ENCODE measurements around the gene TP53BP2.
"Not testable (repeated sequence)": the region's sequence is repeated elsewhere in the genome, so short reads cannot be mapped to it uniquely, and the experiment has no call there.

TP53BP2 gene
- total RNA-seq, result 73.8 to 228 (median 95.6) reads per million in 18 experiments

GRCh38 chr1:223845810-223846682 lies at the start of gene TP53BP2:
TSS of gene TP53BP2 (minus strand) at chr1:223845947. CDS start at chr1:223845680, 267 bp downstream.
- peak; percentile 85 to 94 for DNase-seq

DNA sequence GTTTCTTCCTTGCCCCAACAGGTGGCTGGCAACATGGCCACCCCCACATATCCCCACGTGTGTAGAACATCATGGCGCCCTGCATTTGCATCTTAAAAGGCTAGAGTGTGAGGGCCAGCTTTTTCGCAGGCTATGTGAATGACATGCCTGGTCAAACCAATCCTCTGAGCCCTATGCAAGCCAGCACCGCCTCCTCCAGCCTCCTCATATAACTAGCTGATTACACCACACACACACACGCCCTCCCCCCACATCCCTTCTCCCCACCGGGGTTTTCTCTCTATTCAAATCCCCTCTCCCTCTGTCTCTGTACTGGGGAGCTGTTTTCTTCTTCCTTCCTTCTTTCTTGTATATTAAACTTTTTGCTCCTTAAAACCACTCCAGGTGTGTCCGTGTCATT lies 44.7 kb upstream of the TP53BP2 start:
- not testable (repeated sequence) for DNase-seq

DNA sequence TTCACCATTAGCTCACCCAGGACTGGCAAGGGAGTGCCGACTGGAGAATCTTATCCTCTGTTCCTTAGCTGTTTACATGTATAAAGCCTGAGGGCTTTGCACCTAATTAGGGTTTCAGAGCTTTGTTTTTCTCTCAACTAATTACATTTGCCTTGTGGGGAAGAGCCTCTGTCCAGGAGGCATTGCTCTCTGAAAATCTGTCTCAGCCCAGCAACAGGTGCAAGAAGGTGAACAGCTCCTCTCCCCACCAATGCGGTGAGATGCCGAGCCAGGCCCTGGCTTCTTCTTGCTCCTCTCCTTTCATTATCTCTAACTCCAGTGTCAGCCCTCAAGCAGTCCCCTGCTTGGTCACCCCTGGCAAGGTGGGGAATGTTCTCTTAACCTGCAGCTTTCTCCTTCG lies 43.6 kb upstream of the TP53BP2 start:
- DNase-seq, result not testable (repeated sequence)

GRCh38 chr1:223887747-223888418 lies 42.1 kb upstream of the TP53BP2 start:
- peak in 1 of 2 donors; percentile 4 for DNase-seq

DNA sequence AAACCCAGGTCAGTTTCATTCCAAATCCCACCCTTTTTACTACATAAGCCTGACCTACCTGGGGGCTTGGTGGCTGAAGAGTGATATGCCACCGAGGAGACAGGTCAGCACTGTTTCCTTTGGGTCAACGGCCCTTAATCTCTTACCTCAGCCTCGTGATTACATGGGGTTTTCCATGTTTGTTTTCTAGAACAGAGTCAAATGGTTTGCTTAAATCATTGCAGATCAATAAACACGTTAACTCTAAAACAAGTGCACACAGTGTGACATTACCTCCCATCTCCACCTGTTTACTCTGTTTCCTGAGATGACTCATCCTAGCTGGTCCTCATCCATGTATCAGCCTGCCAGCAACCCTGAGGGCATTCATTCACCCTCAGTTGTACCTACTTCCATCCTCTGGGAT lies 40.8 kb upstream of the TP53BP2 start:
- DNase-seq, result no peak

GRCh38 chr1:223885614-223886013 lies 39.9 kb upstream of the TP53BP2 start:
- DNase-seq, result no peak

DNA sequence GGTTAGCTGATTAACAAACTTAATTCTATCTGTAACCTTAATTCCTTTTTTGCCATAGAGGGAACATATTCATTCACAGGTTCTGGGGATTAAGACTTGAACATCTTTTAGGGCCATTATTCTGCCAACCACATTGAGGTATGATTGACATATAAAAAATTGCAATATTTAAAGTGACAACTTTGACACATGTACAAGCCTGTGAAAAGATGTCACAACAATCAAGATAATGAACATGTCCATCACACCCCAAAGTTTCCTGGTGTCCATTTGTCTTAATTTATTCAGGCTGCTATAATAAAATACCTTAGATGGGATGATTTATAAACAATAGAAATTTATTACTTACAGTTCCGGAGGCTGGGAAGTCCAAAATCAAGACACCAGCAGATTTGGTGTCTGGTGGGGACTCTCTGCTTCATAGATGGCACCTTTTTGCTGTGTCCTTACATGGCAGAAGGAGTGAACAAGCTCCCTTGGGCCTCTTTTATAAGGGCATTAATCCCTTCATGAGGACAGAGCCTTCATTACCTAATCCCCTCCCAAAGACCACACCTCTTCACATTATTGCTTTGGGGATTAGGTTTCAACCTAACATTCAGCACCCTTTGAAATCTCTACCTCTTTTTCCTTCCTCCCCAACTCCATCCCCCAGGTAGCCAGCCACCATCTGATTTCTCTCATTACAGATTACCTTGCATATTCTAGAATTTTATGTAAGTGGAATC lies 33.0 kb upstream of the TP53BP2 start:
- no peak for DNase-seq

- no peak for DNase-seq
Measured at GRCh38 chr1:223877804-223878203, 32.1 kb upstream of the TP53BP2 start.

GRCh38 chr1:223876590-223876989 lies 30.8 kb upstream of the TP53BP2 start:
- no peak for DNase-seq

- DNase-seq, result no peak
Measured at GRCh38 chr1:223873044-223873443, 27.3 kb upstream of the TP53BP2 start.

DNA sequence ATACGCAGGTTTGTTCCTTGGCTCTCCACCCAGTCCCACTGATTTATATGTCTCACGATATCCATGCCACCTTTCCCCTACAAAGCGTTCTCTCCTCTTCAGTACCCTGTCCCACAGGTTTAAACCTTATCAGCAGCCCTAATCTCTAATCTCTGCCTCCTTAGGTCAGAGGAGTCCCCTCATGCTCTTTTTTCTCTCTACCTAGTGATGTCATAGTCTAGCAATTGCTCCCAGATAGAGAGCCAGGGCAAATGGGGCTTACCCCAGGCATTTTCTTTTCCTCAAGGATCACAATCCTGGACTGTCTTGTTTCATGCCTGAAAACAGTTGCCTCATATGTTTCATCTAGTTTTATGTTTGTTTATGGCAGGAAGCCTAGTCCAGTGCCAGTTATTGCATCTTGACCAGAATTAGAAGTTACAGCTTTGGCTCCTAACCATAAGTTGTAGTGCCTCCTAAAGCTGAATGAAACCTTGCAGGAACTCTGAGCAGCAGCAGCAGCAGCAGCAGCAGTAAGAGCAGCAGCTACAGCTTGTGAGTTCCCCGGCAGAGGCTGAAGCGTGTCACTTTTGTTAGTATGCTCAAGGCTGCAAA lies 26.7 kb upstream of the TP53BP2 start:
- DNase-seq, result no peak

- peak; percentile 93 to 94 for DNase-seq
Measured at GRCh38 chr1:223870617-223871574, 25.1 kb upstream of the TP53BP2 start.

GRCh38 chr1:223864599-223865368 lies 19.0 kb upstream of the TP53BP2 start:
- DNase-seq, result not testable (repeated sequence)

GRCh38 chr1:223864084-223864483 lies 18.3 kb upstream of the TP53BP2 start:
- no peak for DNase-seq

DNA sequence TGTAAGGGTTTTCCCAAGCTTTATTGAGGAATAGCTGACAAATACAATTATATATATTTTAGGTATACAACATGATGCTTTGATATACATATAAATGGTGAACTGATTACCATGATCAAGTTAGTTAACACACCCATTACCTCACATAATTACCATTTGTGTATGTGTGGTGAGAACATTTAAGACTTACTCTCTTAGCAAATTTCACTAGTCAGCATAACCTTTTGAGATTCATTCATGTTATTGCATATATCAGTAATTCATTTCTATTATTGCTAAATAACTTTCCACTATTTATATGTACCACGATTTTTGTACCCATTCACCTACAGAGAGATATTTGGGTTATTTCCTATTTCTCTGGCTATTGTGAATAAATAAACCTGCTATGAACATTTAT lies 16.2 kb upstream of the TP53BP2 start:
- DNase-seq, result no peak

- DNase-seq, result no peak
Measured at GRCh38 chr1:223860051-223860622, 14.4 kb upstream of the TP53BP2 start.

DNA sequence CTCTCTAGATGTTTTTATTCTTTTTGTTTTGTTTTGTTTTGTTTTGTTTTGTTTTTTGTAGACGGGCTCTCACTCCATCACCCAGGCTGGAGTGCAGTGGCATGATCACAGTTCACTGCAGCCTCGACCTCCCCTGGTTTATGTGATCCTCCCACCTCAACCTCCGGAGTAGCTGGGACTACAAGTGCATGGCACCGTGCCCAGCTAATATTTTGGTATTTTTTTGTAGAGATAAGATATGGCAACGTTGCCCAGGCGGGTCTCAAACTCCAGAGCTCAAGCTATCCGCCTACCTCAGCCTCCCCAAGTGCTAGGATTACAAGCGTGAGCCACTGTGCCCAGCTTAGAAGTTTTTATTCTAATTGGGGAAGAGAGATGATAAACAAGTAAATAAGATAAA lies 13.3 kb upstream of the TP53BP2 start:
- DNase-seq, result no peak

DNA sequence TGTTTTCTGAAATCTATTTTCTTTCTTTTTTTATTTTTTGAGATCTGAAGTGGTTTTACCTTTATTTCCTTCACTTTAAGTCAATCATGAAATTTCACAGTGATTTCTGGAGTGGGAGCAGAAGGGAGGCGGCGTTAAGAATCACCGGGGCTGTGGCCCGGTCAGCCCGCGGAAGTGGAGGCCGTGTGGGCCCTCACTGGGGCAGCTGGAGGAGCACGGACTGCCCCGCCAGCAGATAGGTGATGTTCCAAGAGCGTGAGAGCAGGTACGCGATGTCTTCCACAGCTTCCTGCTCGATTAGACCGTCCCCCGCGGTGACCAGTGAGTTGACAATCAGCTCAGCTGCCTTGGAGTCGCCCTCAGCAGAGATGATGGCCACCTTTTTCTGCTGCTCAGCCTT lies 10.6 kb upstream of the TP53BP2 start:
- no peak for DNase-seq

- no peak for DNase-seq
Measured at GRCh38 chr1:223853748-223854147, 8.0 kb upstream of the TP53BP2 start.

GRCh38 chr1:223853275-223853674 lies 7.5 kb upstream of the TP53BP2 start:
- no peak for DNase-seq
